HG02678 (cell line): ENCODE data around the gene RTN4RL1.

Source experiments
- ATAC-seq: cut with Tn5 transposase; IDR thresholded peaks from one replicate; pipeline ENCODE4 v1.9.1; 2021; ENCODE audit warnings: mild to moderate bottlenecking, moderate library complexity; ENCODE audit not compliant: unreplicated experiment

The RTN4RL1 gene

DNA sequence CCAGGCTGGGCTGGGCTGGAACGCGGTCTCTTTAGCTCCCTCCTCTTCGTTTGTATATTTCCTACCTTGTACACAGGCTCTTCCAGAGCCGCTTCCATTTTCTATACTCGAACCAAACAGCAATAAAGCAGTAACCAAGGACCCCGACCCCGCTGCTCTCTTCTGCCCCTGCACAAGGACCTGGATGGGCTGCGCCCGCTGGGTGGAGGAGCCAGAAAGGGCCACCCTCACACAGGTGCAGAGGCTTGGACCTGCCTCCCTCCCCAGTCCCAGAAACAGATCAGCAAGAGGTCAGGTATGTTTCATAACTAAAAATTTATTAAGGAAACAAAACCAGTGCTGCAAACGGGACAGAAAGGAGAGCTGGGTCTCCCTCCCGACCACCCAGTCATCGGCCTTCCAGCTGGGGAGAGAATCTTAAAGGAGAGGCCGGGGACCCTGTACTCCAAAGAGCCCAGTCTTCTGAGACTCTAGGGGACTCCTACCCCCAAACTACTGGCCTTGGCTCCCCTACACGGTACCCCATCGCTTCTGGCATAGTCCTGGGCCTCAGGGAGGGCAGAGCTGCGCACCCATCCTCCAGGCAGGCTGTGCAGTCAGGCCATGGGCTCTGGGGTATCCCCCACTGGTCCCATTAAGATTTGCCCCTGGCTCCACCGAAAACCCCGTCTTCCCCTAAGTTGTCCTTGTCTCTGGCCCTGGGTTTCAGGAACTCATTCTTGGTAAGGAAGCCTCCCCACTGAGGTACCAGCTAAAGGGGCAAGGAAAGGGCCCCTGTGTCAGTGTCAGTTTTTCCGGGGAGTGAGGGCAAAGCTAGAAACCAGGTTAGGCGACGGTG lies 34.6 kb upstream of the RTN4RL1 start:
- no peak for ATAC-seq

GRCh38 chr17:2058586-2059546 lies 33.7 kb upstream of the RTN4RL1 start:
- ATAC-seq, result peak; percentile 23

DNA sequence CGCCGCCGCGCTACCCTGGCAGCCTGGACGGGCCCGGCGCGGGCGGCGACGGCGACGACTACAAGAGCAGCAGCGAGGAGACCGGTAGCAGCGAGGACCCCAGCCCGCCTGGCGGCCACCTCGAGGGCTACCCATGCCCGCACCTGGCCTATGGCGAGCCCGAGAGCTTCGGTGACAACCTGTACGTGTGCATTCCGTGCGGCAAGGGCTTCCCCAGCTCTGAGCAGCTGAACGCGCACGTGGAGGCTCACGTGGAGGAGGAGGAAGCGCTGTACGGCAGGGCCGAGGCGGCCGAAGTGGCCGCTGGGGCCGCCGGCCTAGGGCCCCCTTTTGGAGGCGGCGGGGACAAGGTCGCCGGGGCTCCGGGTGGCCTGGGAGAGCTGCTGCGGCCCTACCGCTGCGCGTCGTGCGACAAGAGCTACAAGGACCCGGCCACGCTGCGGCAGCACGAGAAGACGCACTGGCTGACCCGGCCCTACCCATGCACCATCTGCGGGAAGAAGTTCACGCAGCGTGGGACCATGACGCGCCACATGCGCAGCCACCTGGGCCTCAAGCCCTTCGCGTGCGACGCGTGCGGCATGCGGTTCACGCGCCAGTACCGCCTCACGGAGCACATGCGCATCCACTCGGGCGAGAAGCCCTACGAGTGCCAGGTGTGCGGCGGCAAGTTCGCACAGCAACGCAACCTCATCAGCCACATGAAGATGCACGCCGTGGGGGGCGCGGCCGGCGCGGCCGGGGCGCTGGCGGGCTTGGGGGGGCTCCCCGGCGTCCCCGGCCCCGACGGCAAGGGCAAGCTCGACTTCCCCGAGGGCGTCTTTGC lies 32.8 kb upstream of the RTN4RL1 start:
- ATAC-seq, result no peak

DNA sequence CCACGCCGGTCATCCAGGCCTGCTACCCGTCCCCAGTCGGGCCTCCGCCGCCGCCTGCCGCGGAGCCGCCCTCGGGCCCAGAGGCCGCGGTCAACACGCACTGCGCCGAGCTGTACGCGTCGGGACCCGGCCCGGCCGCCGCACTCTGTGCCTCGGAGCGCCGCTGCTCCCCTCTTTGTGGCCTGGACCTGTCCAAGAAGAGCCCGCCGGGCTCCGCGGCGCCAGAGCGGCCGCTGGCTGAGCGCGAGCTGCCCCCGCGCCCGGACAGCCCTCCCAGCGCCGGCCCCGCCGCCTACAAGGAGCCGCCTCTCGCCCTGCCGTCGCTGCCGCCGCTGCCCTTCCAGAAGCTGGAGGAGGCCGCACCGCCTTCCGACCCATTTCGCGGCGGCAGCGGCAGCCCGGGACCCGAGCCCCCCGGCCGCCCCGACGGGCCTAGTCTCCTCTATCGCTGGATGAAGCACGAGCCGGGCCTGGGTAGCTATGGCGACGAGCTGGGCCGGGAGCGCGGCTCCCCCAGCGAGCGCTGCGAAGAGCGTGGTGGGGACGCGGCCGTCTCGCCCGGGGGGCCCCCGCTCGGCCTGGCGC lies 32.1 kb upstream of the RTN4RL1 start:
- ATAC-seq, result no peak

- no peak for ATAC-seq
Measured at GRCh38 chr17:2056206-2057174, 31.4 kb upstream of the RTN4RL1 start.

- ATAC-seq, result no peak
Measured at GRCh38 chr17:2055292-2056205, 30.4 kb upstream of the RTN4RL1 start.

- ATAC-seq, result peak; percentile 30
Measured at GRCh38 chr17:2054512-2055291, 29.6 kb upstream of the RTN4RL1 start, which contains the start of gene HIC1. HIC1 (plus strand) TSS chr17:2055103; CDS start chr17:2056691, 1,588 bp downstream.

DNA sequence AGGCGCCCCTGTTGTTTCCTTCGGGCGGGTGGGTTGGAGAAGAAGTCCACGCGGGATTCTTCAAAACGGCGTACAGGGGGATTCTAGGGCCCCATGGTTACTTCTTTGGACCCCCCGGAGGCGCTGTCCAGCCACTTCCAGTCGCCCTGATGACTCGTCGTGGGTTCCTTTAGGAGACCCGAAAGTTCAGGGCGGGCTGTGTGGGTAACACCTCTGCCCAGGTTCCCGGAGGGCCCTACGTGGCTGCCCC lies 29.1 kb upstream of the RTN4RL1 start:
- ATAC-seq, result no peak

GRCh38 chr17:2053380-2054261 lies 28.5 kb upstream of the RTN4RL1 start:
- ATAC-seq, result no peak

GRCh38 chr17:2051933-2052559 lies 26.9 kb upstream of the RTN4RL1 start:
- no peak for ATAC-seq

- no peak for ATAC-seq
Measured at GRCh38 chr17:2051061-2051932, 26.2 kb upstream of the RTN4RL1 start.

DNA sequence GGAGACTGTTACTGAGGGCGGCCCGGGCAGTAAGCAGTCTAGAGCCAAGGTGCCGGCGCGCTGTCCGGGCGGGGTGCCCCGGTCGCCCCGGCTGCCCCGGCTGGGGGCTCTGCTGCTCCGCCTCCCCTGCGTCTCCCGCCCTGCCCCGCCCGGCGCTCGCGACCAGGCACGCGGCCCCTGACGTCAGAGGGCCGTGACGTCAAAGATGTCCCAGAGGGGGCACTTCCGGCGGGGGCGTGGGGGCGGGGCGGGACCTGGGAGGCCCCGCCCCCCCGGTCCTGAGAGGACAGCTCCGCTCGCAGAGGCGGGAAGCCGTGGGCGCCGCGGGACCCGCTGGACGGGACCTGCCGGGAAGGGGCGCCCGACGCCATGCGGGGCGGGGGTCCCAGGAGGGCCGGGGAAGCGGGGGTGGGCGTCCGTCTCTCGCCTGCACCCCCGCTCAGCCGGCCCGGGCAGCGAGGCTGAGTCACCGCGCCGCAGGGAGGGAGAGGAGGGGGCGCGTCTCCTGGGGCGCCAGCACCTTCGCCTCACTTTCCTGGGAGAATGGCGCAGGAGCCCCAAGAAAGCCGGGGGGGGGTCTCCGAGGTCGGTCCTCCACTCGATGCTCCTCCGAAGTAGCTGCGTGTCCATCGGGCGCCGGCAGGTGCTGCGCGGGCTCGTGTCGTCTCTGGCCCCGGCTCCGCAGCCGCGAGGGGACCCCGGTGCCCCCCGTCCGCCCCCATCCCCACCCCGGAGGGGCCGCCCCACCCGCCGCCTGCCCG lies 25.3 kb upstream of the RTN4RL1 start:
- ATAC-seq, result peak; percentile 17

DNA sequence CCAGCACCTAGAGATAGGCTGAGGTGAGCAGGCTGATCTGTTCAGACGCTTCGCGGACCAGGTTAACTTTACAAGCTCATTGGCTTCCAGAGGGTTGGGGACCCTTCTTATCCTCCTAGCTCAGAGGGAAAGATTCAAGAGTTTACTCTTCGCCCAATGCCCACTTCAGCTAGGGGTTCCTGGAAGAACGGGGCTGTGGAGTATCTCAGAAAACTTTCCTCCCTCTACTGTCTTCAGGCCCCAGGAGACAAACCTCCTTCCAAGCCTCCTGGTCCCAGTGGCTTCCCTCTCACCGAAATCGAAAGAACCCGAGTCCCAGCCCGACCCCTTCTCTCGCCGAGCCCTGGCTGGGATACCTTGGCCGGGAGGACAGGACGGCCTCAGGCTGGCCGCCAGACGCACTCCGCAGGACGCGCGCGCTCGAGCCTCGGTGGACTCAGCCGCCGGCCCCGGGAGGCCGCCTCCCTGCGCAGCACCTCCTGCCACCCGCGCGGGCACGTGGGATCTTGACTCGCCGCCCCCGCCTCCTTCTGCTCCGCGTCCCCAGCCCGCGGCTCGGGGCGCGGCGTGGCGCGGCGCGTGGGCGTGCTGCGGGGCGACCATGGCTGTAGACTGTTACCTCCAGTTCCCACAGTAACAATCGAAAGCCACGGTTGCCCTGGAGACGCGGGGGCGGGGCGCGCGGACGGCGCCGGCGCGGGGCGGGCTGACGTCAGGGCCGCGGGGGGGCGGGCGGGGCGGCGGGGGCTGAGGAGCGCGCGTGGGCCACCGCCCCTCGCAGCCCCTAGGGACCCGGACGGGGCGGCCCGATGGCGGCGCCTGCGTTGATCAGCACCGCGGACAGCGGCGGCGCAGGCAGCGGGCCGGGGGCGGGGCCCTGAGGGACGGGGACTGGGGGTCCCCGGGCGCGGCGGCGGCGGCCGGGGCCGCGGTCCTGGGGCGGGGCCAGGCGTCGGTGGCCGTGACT lies 24.5 kb upstream of the RTN4RL1 start:
- peak; percentile 55 for ATAC-seq
